Measurements from ENCODE around the gene FRMD1.

The FRMD1 gene

DNA sequence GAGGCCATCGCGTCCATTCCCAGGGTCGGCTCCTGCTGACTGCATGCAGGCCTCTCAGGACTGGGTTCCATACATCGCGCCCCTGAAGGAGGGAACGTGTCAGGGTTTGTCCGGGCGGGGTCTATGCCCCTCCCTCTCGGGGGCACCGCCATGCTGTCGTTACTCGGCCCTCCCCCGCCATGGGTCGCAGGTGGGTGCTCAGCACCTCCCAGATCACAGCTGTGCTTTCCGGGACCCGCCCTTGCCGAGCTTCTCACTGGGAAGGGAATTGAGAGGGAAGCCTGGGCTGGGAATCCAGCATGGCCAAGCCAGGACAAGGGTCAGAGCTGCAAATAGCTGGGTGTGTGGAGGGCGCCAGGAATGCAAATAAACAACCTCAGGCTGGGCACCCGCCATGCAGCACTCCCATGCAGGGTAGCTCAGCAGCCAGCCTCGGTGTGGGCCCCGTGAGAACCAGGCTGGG is at the start of gene FRMD1:
Gene FRMD1, minus strand, starts transcription at position 270 of the 463 bp plus-strand sequence. Its CDS starts 118 bp downstream, at position 152.
- H3K36me3 ChIP-seq (ENCODE audit: control insufficient read depth in 1 of 2, insufficient read depth in 2 of 2, low read length in 2 of 2): peaks cover 0 to 4% of the 10 kb centered on the region in 2 donors
- H3K4me3 ChIP-seq (ENCODE audit: low read depth in 1 of 2, low read length in 2 of 2): peak within 1 kb of the TSS; percentile 6 to 45
- no peaks in the 10 kb centered on the region for H3K27me3 ChIP-seq (ENCODE audit: control insufficient read depth in 1 of 2, insufficient read depth in 2 of 2, low read length in 2 of 2)
- H3K27ac ChIP-seq (ENCODE audit: low read depth, low read length): peak within 1 kb of the TSS; percentile 50
- no peak within 1 kb of the TSS for H3K9ac ChIP-seq (ENCODE audit: low read depth in 1 of 2, low read length in 2 of 2)
- H3K9me3 ChIP-seq (ENCODE audit: control insufficient read depth in 1 of 2, low read length in 2 of 2): no peaks in the 10 kb centered on the region
- peaks cover 13 to 19% of the 10 kb centered on the region in 2 donors for H3K4me1 ChIP-seq (ENCODE audit: control insufficient read depth in 1 of 2, insufficient read depth in 2 of 2, low read length in 2 of 2)

DNA sequence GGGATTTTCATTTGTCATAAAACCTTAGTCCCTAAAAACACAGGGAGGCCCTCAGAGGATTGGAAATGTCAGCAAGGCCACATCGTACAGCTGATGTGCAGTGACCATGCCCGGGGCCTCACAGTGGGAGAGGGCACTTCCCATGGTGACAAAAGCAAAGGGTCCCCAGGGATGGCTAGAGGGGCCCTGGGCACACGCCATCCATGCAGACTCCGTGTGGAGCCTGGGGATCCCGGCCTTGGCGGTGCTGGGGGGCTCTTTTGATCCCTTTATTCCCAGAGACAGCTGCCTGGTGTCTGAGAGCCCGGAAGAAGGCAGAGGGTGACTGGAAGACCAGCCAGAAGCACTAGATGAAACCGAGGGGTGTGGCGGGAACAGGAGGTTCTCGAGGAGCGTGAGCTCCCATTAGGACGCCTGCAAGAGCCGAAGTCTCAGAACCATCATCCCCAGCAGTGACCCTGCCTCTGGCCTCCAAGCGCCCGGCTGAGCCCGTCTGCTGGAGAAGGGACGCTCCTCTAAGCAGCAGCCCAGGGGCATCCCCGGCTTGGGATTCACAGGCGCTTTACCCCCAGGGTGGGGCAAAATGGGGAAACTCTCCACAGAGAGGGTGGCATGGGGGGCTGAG is 49.1 kb upstream of the FRMD1 start:
- Histone ChIP-seq H3K9me3 (ENCODE audit: control insufficient read depth in 1 of 2, low read length in 2 of 2) (no peaks in the 10 kb centered on the region), H3K27ac (ENCODE audit: low read depth, low read length) (no peak overlapping the region), H3K4me3 (ENCODE audit: low read depth in 1 of 2, low read length in 2 of 2) (no peak overlapping the region), H3K27me3 (ENCODE audit: control insufficient read depth in 1 of 2, insufficient read depth in 2 of 2, low read length in 2 of 2) (peaks cover 3 to 13% of the 10 kb centered on the region in 2 donors), H3K9ac (ENCODE audit: low read depth in 1 of 2, low read length in 2 of 2) (no peak overlapping the region), H3K4me1 (ENCODE audit: control insufficient read depth in 1 of 2, insufficient read depth in 2 of 2, low read length in 2 of 2) (peaks cover 5 to 8% of the 10 kb centered on the region in 2 donors), H3K36me3 (ENCODE audit: control insufficient read depth in 1 of 2, insufficient read depth in 2 of 2, low read length in 2 of 2) (no peaks in the 10 kb centered on the region)

DNA sequence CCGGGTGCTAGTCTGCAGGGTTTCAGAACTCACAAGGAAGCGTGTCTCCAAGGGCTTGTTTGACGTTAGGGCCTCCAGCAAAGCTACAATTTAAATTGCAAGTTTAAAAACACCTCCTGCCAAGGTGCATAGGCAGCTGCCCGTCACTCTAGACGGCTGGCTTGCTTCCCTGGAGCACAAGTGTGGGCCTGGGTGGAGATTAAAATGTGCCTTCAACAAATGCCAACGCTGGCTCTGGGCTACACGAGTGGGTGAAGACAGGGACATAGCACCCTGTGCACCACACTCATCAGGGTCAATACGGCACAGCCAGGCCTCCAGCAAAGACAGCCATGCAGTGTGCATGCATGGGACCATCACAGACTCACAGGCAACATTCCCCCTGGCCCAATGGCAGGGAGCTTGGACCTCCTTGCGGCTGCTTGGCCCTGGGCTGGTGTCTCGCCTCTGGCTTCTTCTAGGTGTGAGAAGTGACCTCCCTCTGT is 48.4 kb upstream of the FRMD1 start:
- Histone ChIP-seq H3K27ac (ENCODE audit: low read depth, low read length) (no peak overlapping the region), H3K4me3 (ENCODE audit: low read depth in 1 of 2, low read length in 2 of 2) (no peak overlapping the region), H3K4me1 (ENCODE audit: control insufficient read depth in 1 of 2, insufficient read depth in 2 of 2, low read length in 2 of 2) (peaks cover under 1 to 3% of the 10 kb centered on the region in 2 donors), H3K9me3 (ENCODE audit: control insufficient read depth in 1 of 2, low read length in 2 of 2) (no peaks in the 10 kb centered on the region), H3K9ac (ENCODE audit: low read depth in 1 of 2, low read length in 2 of 2) (no peak overlapping the region), H3K27me3 (ENCODE audit: control insufficient read depth in 1 of 2, insufficient read depth in 2 of 2, low read length in 2 of 2) (peaks cover 0 to 10% of the 10 kb centered on the region in 2 donors), H3K36me3 (ENCODE audit: control insufficient read depth in 1 of 2, insufficient read depth in 2 of 2, low read length in 2 of 2) (no peaks in the 10 kb centered on the region)

GRCh38 chr6:168126566-168127383 is 47.8 kb upstream of the FRMD1 start:
- no peak overlapping the region for H3K9ac ChIP-seq (ENCODE audit: low read depth in 1 of 2, low read length in 2 of 2)
- H3K4me3 ChIP-seq (ENCODE audit: low read depth in 1 of 2, low read length in 2 of 2): no peak overlapping the region
- no peak overlapping the region for H3K27ac ChIP-seq (ENCODE audit: low read depth, low read length)
- no peaks in the 10 kb centered on the region for H3K36me3 ChIP-seq (ENCODE audit: control insufficient read depth in 1 of 2, insufficient read depth in 2 of 2, low read length in 2 of 2)
- H3K4me1 ChIP-seq (ENCODE audit: control insufficient read depth in 1 of 2, insufficient read depth in 2 of 2, low read length in 2 of 2): no peaks in the 10 kb centered on the region
- H3K9me3 ChIP-seq (ENCODE audit: control insufficient read depth in 1 of 2, low read length in 2 of 2): no peaks in the 10 kb centered on the region
- peaks cover 0 to 4% of the 10 kb centered on the region in 2 donors for H3K27me3 ChIP-seq (ENCODE audit: control insufficient read depth in 1 of 2, insufficient read depth in 2 of 2, low read length in 2 of 2)

GRCh38 chr6:168125429-168126001 is 46.5 kb upstream of the FRMD1 start:
- Histone ChIP-seq H3K4me1 (ENCODE audit: control insufficient read depth in 1 of 2, insufficient read depth in 2 of 2, low read length in 2 of 2) (no peaks in the 10 kb centered on the region), H3K36me3 (ENCODE audit: control insufficient read depth in 1 of 2, insufficient read depth in 2 of 2, low read length in 2 of 2) (no peaks in the 10 kb centered on the region), H3K27me3 (ENCODE audit: control insufficient read depth in 1 of 2, insufficient read depth in 2 of 2, low read length in 2 of 2) (no peaks in the 10 kb centered on the region), H3K9me3 (ENCODE audit: control insufficient read depth in 1 of 2, low read length in 2 of 2) (no peaks in the 10 kb centered on the region), H3K9ac (ENCODE audit: low read depth in 1 of 2, low read length in 2 of 2) (no peak overlapping the region), H3K4me3 (ENCODE audit: low read depth in 1 of 2, low read length in 2 of 2) (no peak overlapping the region), H3K27ac (ENCODE audit: low read depth, low read length) (no peak overlapping the region)

GRCh38 chr6:168124921-168125320 is 45.9 kb upstream of the FRMD1 start:
- H3K4me1 ChIP-seq (ENCODE audit: control insufficient read depth in 1 of 2, insufficient read depth in 2 of 2, low read length in 2 of 2): no peaks in the 10 kb centered on the region
- no peaks in the 10 kb centered on the region for H3K36me3 ChIP-seq (ENCODE audit: control insufficient read depth in 1 of 2, insufficient read depth in 2 of 2, low read length in 2 of 2)
- H3K9me3 ChIP-seq (ENCODE audit: control insufficient read depth in 1 of 2, low read length in 2 of 2): no peaks in the 10 kb centered on the region
- H3K4me3 ChIP-seq (ENCODE audit: low read depth in 1 of 2, low read length in 2 of 2): no peak overlapping the region
- H3K27ac ChIP-seq (ENCODE audit: low read depth, low read length): no peak overlapping the region
- no peak overlapping the region for H3K9ac ChIP-seq (ENCODE audit: low read depth in 1 of 2, low read length in 2 of 2)
- no peaks in the 10 kb centered on the region for H3K27me3 ChIP-seq (ENCODE audit: control insufficient read depth in 1 of 2, insufficient read depth in 2 of 2, low read length in 2 of 2)

GRCh38 chr6:168124158-168124557 is 45.1 kb upstream of the FRMD1 start:
- Histone ChIP-seq H3K36me3 (ENCODE audit: control insufficient read depth in 1 of 2, insufficient read depth in 2 of 2, low read length in 2 of 2) (no peaks in the 10 kb centered on the region), H3K9me3 (ENCODE audit: control insufficient read depth in 1 of 2, low read length in 2 of 2) (no peaks in the 10 kb centered on the region), H3K27me3 (ENCODE audit: control insufficient read depth in 1 of 2, insufficient read depth in 2 of 2, low read length in 2 of 2) (no peaks in the 10 kb centered on the region), H3K4me1 (ENCODE audit: control insufficient read depth in 1 of 2, insufficient read depth in 2 of 2, low read length in 2 of 2) (no peaks in the 10 kb centered on the region), H3K4me3 (ENCODE audit: low read depth in 1 of 2, low read length in 2 of 2) (no peak overlapping the region), H3K27ac (ENCODE audit: low read depth, low read length) (no peak overlapping the region), H3K9ac (ENCODE audit: low read depth in 1 of 2, low read length in 2 of 2) (no peak overlapping the region)

DNA sequence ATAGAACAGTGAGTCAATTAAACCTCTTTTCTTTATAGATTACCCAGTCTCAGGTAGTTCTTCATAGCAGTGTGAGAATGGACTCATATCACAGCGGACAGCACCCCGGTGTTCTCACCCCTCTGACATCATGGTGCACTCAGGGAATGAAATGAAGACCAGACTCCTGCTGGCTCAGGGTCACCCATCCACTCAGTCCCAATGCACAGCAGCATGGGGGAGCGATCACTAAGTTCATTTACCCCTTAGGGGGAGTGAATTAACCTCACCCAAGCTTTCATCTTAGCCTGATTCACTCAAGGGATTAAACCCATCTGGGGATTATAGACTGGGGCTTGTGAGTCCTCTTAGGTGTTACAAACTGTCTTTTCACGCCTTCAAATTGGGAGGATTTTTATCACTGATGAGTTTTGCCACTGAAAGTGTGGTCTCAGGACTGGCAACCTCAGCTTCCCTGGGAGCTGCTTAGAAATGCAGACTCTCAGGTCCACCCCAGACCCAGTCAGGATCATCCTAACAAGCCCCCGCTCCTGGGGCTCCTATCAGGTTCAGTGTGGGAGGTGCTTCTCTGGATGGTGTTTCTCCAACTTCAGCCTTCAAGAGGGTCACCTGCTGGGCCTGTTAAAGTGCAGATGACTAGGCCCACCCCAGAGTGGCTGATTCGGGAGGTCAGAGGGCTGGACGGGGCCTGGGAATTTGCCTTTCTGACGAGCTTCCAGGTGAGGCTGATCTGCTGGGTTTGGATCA is 44.3 kb upstream of the FRMD1 start:
- no peaks in the 10 kb centered on the region for H3K27me3 ChIP-seq (ENCODE audit: control insufficient read depth in 1 of 2, insufficient read depth in 2 of 2, low read length in 2 of 2)
- no peaks in the 10 kb centered on the region for H3K9me3 ChIP-seq (ENCODE audit: control insufficient read depth in 1 of 2, low read length in 2 of 2)
- no peaks in the 10 kb centered on the region for H3K4me1 ChIP-seq (ENCODE audit: control insufficient read depth in 1 of 2, insufficient read depth in 2 of 2, low read length in 2 of 2)
- H3K36me3 ChIP-seq (ENCODE audit: control insufficient read depth in 1 of 2, insufficient read depth in 2 of 2, low read length in 2 of 2): no peaks in the 10 kb centered on the region
- H3K4me3 ChIP-seq (ENCODE audit: low read depth in 1 of 2, low read length in 2 of 2): no peak overlapping the region
- no peak overlapping the region for H3K27ac ChIP-seq (ENCODE audit: low read depth, low read length)
- H3K9ac ChIP-seq (ENCODE audit: low read depth in 1 of 2, low read length in 2 of 2): no peak overlapping the region

GRCh38 chr6:168122521-168122920 is 43.5 kb upstream of the FRMD1 start:
- Histone ChIP-seq H3K27me3 (ENCODE audit: control insufficient read depth in 1 of 2, insufficient read depth in 2 of 2, low read length in 2 of 2) (no peaks in the 10 kb centered on the region), H3K27ac (ENCODE audit: low read depth, low read length) (no peak overlapping the region), H3K4me1 (ENCODE audit: control insufficient read depth in 1 of 2, insufficient read depth in 2 of 2, low read length in 2 of 2) (peaks cover 2% of the 10 kb centered on the region in 2 donors), H3K4me3 (ENCODE audit: low read depth in 1 of 2, low read length in 2 of 2) (no peak overlapping the region), H3K9me3 (ENCODE audit: control insufficient read depth in 1 of 2, low read length in 2 of 2) (no peaks in the 10 kb centered on the region), H3K36me3 (ENCODE audit: control insufficient read depth in 1 of 2, insufficient read depth in 2 of 2, low read length in 2 of 2) (no peaks in the 10 kb centered on the region), H3K9ac (ENCODE audit: low read depth in 1 of 2, low read length in 2 of 2) (no peak overlapping the region)

Data from duodenal mucosa (tissue), 2 donors.